HEK293 (cell line): ENCODE results near the gene AZGP1.

Experiments
- CTCF ChIA-PET: fragments of 350-600 bp; formaldehyde crosslinking; extraction: SDS; loops from one replicate; lab custom pipeline; 2021; ENCODE audit warnings: antibody characterized with exemption; lab: Yijun Ruan, JAX
- POLR2A ChIA-PET: fragments of 300-600 bp; formaldehyde crosslinking; extraction: SDS; loops from one replicate; lab custom pipeline; 2020; ENCODE audit warnings: antibody characterized with exemption, inconsistent platforms; lab: Yijun Ruan, JAX
- H3K27ac ChIP-seq: fragments of 200-500 bp; sonication (Bioruptor generic); 2 replicates; pipeline ENCODE4 v1.5.1; 2014; ENCODE audit warnings: low read depth, low read length, control low read depth, inconsistent platforms; ENCODE audit errors: extremely low read depth
- H3K36me3 ChIP-seq, 2 experiments: fragments of 200-500 bp in 1 of 2; sonication (Bioruptor generic) in 1 of 2; 1 replicate in 1 of 2; 2 replicates in 1 of 2; pipeline ENCODE4 v1.5.1; 2014 to 2017; ENCODE audit warnings: inconsistent platforms in 2 of 2, low read length in 2 of 2; ENCODE audit not compliant: control insufficient read depth in 2 of 2, insufficient read depth in 1 of 2
- H3K4me1 ChIP-seq: fragments of 200-500 bp; sonication (Bioruptor generic); 2 replicates; pipeline ENCODE4 v1.5.1; 2014; ENCODE audit warnings: mild to moderate bottlenecking, low read length, inconsistent platforms; ENCODE audit not compliant: control insufficient read depth, insufficient read depth
- H3K4me3 ChIP-seq: 2 replicates; pipeline ENCODE4 v1.5.1; 2011; ENCODE audit warnings: low read depth, mild to moderate bottlenecking, control low read depth, low read length, moderate library complexity
- H3K9me3 ChIP-seq: fragments of 200-500 bp; sonication (Bioruptor generic); 2 replicates; pipeline ENCODE4 v1.5.1; 2014; ENCODE audit warnings: low read depth, low read length, inconsistent platforms; ENCODE audit not compliant: control insufficient read depth, insufficient read depth
- ELK4 ChIP-seq: IDR thresholded peaks from 2 replicates; pipeline ENCODE4 v1.6.1; 2011; ENCODE audit warnings: mild to moderate bottlenecking, low read depth, low read length, borderline replicate concordance
- KLF8 ChIP-seq: fragments of 450-650 bp; formaldehyde crosslinking; IDR thresholded peaks from 2 replicates; pipeline ENCODE4 v1.5.1; 2016; ENCODE audit warnings: missing biosample characterization, missing genetic modification characterization
- MYNN ChIP-seq: fragments of 450-650 bp; formaldehyde crosslinking; IDR thresholded peaks from 2 replicates; pipeline ENCODE4 v1.5.1; 2016; ENCODE audit warnings: missing biosample characterization, missing genetic modification characterization, borderline replicate concordance
- ZBTB20 ChIP-seq: fragments of 450-650 bp; formaldehyde crosslinking; IDR thresholded peaks from 2 replicates; pipeline ENCODE4 v1.5.1; 2016; ENCODE audit warnings: missing biosample characterization, missing genetic modification characterization
- ZNF121 ChIP-seq: fragments of 450-650 bp; formaldehyde crosslinking; IDR thresholded peaks from 2 replicates; pipeline ENCODE4 v1.5.1; 2016; ENCODE audit warnings: missing biosample characterization, missing genetic modification characterization
- ZNF146 ChIP-seq: fragments of 450-650 bp; formaldehyde crosslinking; IDR thresholded peaks from 2 replicates; pipeline ENCODE4 v1.5.1; 2016; ENCODE audit warnings: missing biosample characterization, missing genetic modification characterization
- ZNF280C ChIP-seq: fragments of 450-650 bp; formaldehyde crosslinking; IDR thresholded peaks from 2 replicates; pipeline ENCODE4 v1.5.1; 2016; ENCODE audit warnings: missing biosample characterization, missing genetic modification characterization
- ZNF398 ChIP-seq: fragments of 450-650 bp; formaldehyde crosslinking; IDR thresholded peaks from 2 replicates; pipeline ENCODE4 v1.5.1; 2017; ENCODE audit warnings: missing biosample characterization, missing genetic modification characterization
- ZNF426 ChIP-seq: fragments of 450-650 bp; formaldehyde crosslinking; IDR thresholded peaks from 2 replicates; pipeline ENCODE4 v1.5.1; 2017; ENCODE audit warnings: missing biosample characterization, missing genetic modification characterization, mild to moderate bottlenecking, inconsistent platforms, moderate library complexity
- ZNF580 ChIP-seq: fragments of 450-650 bp; formaldehyde crosslinking; IDR thresholded peaks from 2 replicates; pipeline ENCODE4 v1.5.1; 2016; ENCODE audit warnings: missing biosample characterization, missing genetic modification characterization
- ZNF645 ChIP-seq: fragments of 450-650 bp; formaldehyde crosslinking; IDR thresholded peaks from 2 replicates; pipeline ENCODE4; 2016; ENCODE audit warnings: missing biosample characterization, missing genetic modification characterization
- ZNF76 ChIP-seq: fragments of 450-650 bp; formaldehyde crosslinking; IDR thresholded peaks from 2 replicates; pipeline ENCODE4; 2016; ENCODE audit warnings: low read depth, missing biosample characterization, missing genetic modification characterization, borderline replicate concordance

AZGP1 gene

GRCh38 chr7:99975782-99976521 lies at the start of gene AZGP1:
TSS of gene AZGP1 (minus strand) at chr7:99976031. CDS start at chr7:99976020, 11 bp downstream.
- Histone ChIP-seq H3K4me1 (no peaks in the 10 kb centered on the region), H3K4me3 (no peak within 1 kb of the TSS)
- POLR2A ChIA-PET = interaction anchor here (0.6 kb wide), 1 partner anchor 53 kb away, joined by 3 read pairs; no protein-coding TSS in a partner anchor
- TF ChIP-seq ZBTB20 (tag by site-specific recombination) = peak; percentile 62; the same call in 1 of the 2 replicates
- no peak for TF ChIP-seq ZNF146 (tag by site-specific recombination)
- no peak for TF ChIP-seq MYNN (tag by site-specific recombination)
- no peak for TF ChIP-seq KLF8 (tag by site-specific recombination)
- no peak for TF ChIP-seq ZNF76 (tag by site-specific recombination)
- TF ChIP-seq ZNF280C (tag by site-specific recombination) = no peak
- no peak for TF ChIP-seq ZNF645
- TF ChIP-seq, all 188 proteins: peak for 1
- H3K36me3 ChIP-seq = no peaks in the 10 kb centered on the region
- CTCF ChIA-PET = interaction anchor here (0.6 to 0.9 kb wide), 2 partner anchors 14 to 62 kb away, joined by 3 to 5 read pairs; no protein-coding TSS in a partner anchor
- no peak within 1 kb of the TSS for H3K27ac ChIP-seq
- no peaks in the 10 kb centered on the region for H3K9me3 ChIP-seq

- Histone ChIP-seq H3K9me3 (no peaks in the 10 kb centered on the region), H3K4me1 (no peaks in the 10 kb centered on the region), H3K27ac (no peak overlapping the region), H3K4me3 (no peak overlapping the region), H3K36me3 (peaks cover 53 to 54% of the 10 kb centered on the region in 2 experiments)
- POLR2A ChIA-PET = interaction anchor here (0.7 kb wide), 1 partner anchor 345 kb away, joined by 3 read pairs; no protein-coding TSS in a partner anchor
- CTCF ChIA-PET = interaction anchor here (0.6 kb wide), 1 partner anchor 545 kb away, joined by 3 read pairs; no protein-coding TSS in a partner anchor
- TF ChIP-seq ELK4 (no peak), ZNF426 (tag by site-specific recombination) (no peak), ZNF398 (tag by site-specific recombination) (no peak), ZNF121 (peak; percentile 67; the same call in 1 of the 2 replicates), ZNF580 (tag by site-specific recombination) (no peak)
Observed at GRCh38 chr7:100024020-100024619, 48.3 kb upstream of the AZGP1 start.
